ENCODE measurements around the gene ADAMTS9. TPM values are rescaled to one million over a fixed set of nuclear protein-coding genes. Genes with fewer than 3 reads are reported as not detected.
A peak's percentile ranks its signal among the peaks of the same experiment; 100 is the strongest.

The ADAMTS9 gene
- total and polyA plus RNA-seq, 2 donors (not counting 3 experiments of a cell fraction or from before 2014, with no cell fraction given) = 6.5 to 23.9 TPM

- BruUV-seq (replicated peaks) = no TSS peak
- no peaks in the 10 kb centered on the region for H3K9me1 ChIP-seq (replicated peaks; ENCODE audit: control insufficient read depth, extremely low read depth, insufficient read depth, low read length)
- peaks cover 0 to 2% of the 10 kb centered on the region in 2 experiments for H3K36me3 ChIP-seq (ENCODE audit: control insufficient read depth in 2 of 2, extremely low read depth in 1 of 2, insufficient read depth in 2 of 2, low read length in 2 of 2)
- dilution Hi-C loops (cut with MboI; ENCODE audit: extremely low pct_ligation_motif_present, low sequenced_read_pairs) = no loop called here
- TF ChIP-seq FOS (IDR thresholded peaks at IDR 0.05; ENCODE audit: borderline replicate concordance, insufficient read depth, low read length) = peak; percentile 59
- peak; percentile 22 for TF ChIP-seq JUN (IDR thresholded peaks at IDR 0.05; ENCODE audit: borderline replicate concordance, insufficient read depth, insufficient read length, low read depth)
- no peak for TF ChIP-seq POLR2AphosphoS5 (IDR thresholded peaks at IDR 0.05; ENCODE audit: insufficient read depth, low read depth, low read length)
- H3K9ac ChIP-seq (replicated peaks; ENCODE audit: extremely low read depth, insufficient read depth, low read length) = no peak overlapping the region
- DNase-seq (ENCODE audit: low read depth, low spot score) = peak; percentile 68
- ChIA-PET CTCF (interaction anchor here (0.5 kb wide), 1 partner anchor 1911 kb away, joined by 3 read pairs; no protein-coding TSS in a partner anchor), POLR2A (no interaction called here)
- H3K4me1 ChIP-seq (ENCODE audit: control insufficient read depth, extremely low read depth, insufficient read depth, low read length) = peaks cover 15% of the 10 kb centered on the region
- no peaks in the 10 kb centered on the region for H3K9me3 ChIP-seq (replicated peaks; ENCODE audit: control insufficient read depth, insufficient read depth, low read length)
- no peaks in the 10 kb centered on the region for H3K27me3 ChIP-seq (ENCODE audit: control insufficient read depth in 2 of 2, insufficient read depth in 2 of 2, low read length in 2 of 2)
- H4K20me1 ChIP-seq (replicated peaks; ENCODE audit: control insufficient read depth, extremely low read depth, insufficient read depth, low read length) = no peaks in the 10 kb centered on the region
- no peaks in the 10 kb centered on the region for H3K79me2 ChIP-seq (ENCODE audit: control insufficient read depth, insufficient read depth, low read length)
- H2AFZ ChIP-seq (ENCODE audit: low read depth, low read length) = no peak overlapping the region
- H3K4me3 ChIP-seq (replicated peaks in 1 of 3; ENCODE audit: insufficient read depth in 1 of 3, low read depth in 1 of 3, low read length in 3 of 3) = no peak overlapping the region
- H3K4me2 ChIP-seq (ENCODE audit: insufficient read depth, low read length) = no peak overlapping the region
- intact Hi-C loops (cut with micrococcal nuclease) = no loop called here
- FAIRE-seq = peak; percentile 18
- no peak overlapping the region for H3K27ac ChIP-seq (ENCODE audit: insufficient read depth, low read depth, low read length)
Measured at GRCh38 chr3:64645243-64645642, 42.6 kb downstream of the ADAMTS9 start.

DNA sequence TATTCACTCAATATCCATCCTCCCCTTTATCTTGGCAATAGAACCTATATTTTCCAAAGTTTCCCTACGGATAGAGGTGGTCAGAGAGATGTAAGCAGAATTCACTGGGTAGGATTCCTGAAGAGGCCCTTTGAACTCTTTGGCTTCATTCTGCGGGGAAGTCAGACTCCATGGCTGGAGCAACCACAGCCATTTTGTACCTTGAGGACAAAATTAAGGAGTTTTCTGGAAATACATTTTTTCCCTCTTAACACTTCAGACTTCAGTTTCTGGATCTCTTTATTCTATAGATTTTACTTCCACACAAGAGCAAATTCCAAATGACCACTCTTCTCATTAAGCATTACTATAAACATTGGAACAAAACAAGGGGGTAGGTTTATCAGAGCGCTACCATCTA, 43.3 kb downstream of the ADAMTS9 start:
- Histone ChIP-seq H4K20me1 (replicated peaks; ENCODE audit: control insufficient read depth, extremely low read depth, insufficient read depth, low read length) (no peaks in the 10 kb centered on the region), H3K79me2 (ENCODE audit: control insufficient read depth, insufficient read depth, low read length) (no peaks in the 10 kb centered on the region), H2AFZ (ENCODE audit: low read depth, low read length) (no peak overlapping the region), H3K36me3 (ENCODE audit: control insufficient read depth in 2 of 2, extremely low read depth in 1 of 2, insufficient read depth in 2 of 2, low read length in 2 of 2) (peaks cover 0 to 2% of the 10 kb centered on the region in 2 experiments), H3K4me2 (ENCODE audit: insufficient read depth, low read length) (no peak overlapping the region), H3K4me1 (ENCODE audit: control insufficient read depth, extremely low read depth, insufficient read depth, low read length) (peaks cover 7% of the 10 kb centered on the region), H3K9ac (replicated peaks; ENCODE audit: extremely low read depth, insufficient read depth, low read length) (no peak overlapping the region), H3K4me3 (replicated peaks in 1 of 3; ENCODE audit: insufficient read depth in 1 of 3, low read depth in 1 of 3, low read length in 3 of 3) (no peak overlapping the region), H3K27me3 (ENCODE audit: control insufficient read depth in 2 of 2, insufficient read depth in 2 of 2, low read length in 2 of 2) (no peaks in the 10 kb centered on the region), H3K27ac (ENCODE audit: insufficient read depth, low read depth, low read length) (no peak overlapping the region), H3K9me1 (replicated peaks; ENCODE audit: control insufficient read depth, extremely low read depth, insufficient read depth, low read length) (no peaks in the 10 kb centered on the region), H3K9me3 (replicated peaks; ENCODE audit: control insufficient read depth, insufficient read depth, low read length) (no peaks in the 10 kb centered on the region)
- FAIRE-seq = no peak
- CTCF ChIA-PET = no interaction called here
- POLR2A ChIA-PET = no interaction called here
- BruUV-seq (replicated peaks) = no TSS peak
- intact Hi-C loops (cut with micrococcal nuclease) = no loop called here
- no peak for DNase-seq (ENCODE audit: low read depth, low spot score)
- TF ChIP-seq FOS (IDR thresholded peaks at IDR 0.05; ENCODE audit: borderline replicate concordance, insufficient read depth, low read length) (no peak), POLR2A (IDR thresholded peaks at IDR 0.05; ENCODE audit: low read depth, low read length) (no peak), CTCF (IDR thresholded peaks at IDR 0.05; ENCODE audit: extremely low read depth in 1 of 2, insufficient read depth in 1 of 2, low read depth in 1 of 2, low read length in 2 of 2) (no peak), EZH2 (IDR thresholded peaks at IDR 0.05; ENCODE audit: borderline replicate concordance, low read depth, low read length, severe bottlenecking) (no peak), POLR2AphosphoS5 (IDR thresholded peaks at IDR 0.05; ENCODE audit: insufficient read depth, low read depth, low read length) (no peak), MAX (IDR thresholded peaks at IDR 0.05; ENCODE audit: insufficient read depth, insufficient read length) (no peak), MYC (IDR thresholded peaks at IDR 0.05; ENCODE audit: low read depth, low read length) (no peak), GATA2 (IDR thresholded peaks at IDR 0.05; ENCODE audit: insufficient read depth, insufficient read length, low read depth, low read length) (no peak), JUN (IDR thresholded peaks at IDR 0.05; ENCODE audit: borderline replicate concordance, insufficient read depth, insufficient read length, low read depth) (no peak)
- dilution Hi-C loops (cut with MboI; ENCODE audit: extremely low pct_ligation_motif_present, low sequenced_read_pairs) = no loop called here
